HG03457 (cell line): ENCODE results near the gene SLC30A5.
"Not testable (repeated sequence)": the region's sequence is repeated elsewhere in the genome, so short reads cannot be mapped to it uniquely, and the experiment has no call there.

ENCODE experiments used
- ATAC-seq: cut with Tn5 transposase; IDR thresholded peaks from one replicate; pipeline ENCODE4 v1.9.1; 2021; ENCODE audit warnings: moderate number of reproducible peaks; ENCODE audit not compliant: unreplicated experiment

Gene SLC30A5

GRCh38 chr5:69103521-69103920 is 9.7 kb downstream of the SLC30A5 start:
- ATAC-seq = no peak

GRCh38 chr5:69105996-69106906 is 12.4 kb downstream of the SLC30A5 start:
- no peak for ATAC-seq

- ATAC-seq = not testable (repeated sequence)
Measured at GRCh38 chr5:69108367-69108766, 14.6 kb downstream of the SLC30A5 start.

GRCh38 chr5:69113851-69114250 is 20.0 kb downstream of the SLC30A5 start:
- no peak for ATAC-seq

- ATAC-seq = no peak
Measured at GRCh38 chr5:69115526-69115925, 21.7 kb downstream of the SLC30A5 start.

- ATAC-seq = no peak
Measured at GRCh38 chr5:69129413-69129812, 35.6 kb downstream of the SLC30A5 start.

GRCh38 chr5:69130241-69130640 is 36.4 kb downstream of the SLC30A5 start:
- ATAC-seq = no peak

GRCh38 chr5:69131304-69131703 is 37.5 kb downstream of the SLC30A5 start:
- no peak for ATAC-seq

GRCh38 chr5:69134126-69134525 is 40.3 kb downstream of the SLC30A5 start:
- ATAC-seq = no peak

GRCh38 chr5:69136293-69136692 is 42.5 kb downstream of the SLC30A5 start:
- peak; percentile 78 for ATAC-seq

- ATAC-seq = not testable (repeated sequence)
Measured at GRCh38 chr5:69137208-69137607, 43.4 kb downstream of the SLC30A5 start.

GRCh38 chr5:69137807-69138206 is 44.0 kb downstream of the SLC30A5 start:
- no peak for ATAC-seq

GRCh38 chr5:69138766-69139165 is 45.0 kb downstream of the SLC30A5 start:
- no peak for ATAC-seq

GRCh38 chr5:69140239-69140638 is 46.4 kb downstream of the SLC30A5 start:
- ATAC-seq = not testable (repeated sequence)

GRCh38 chr5:69140827-69141226 is 47.0 kb downstream of the SLC30A5 start:
- no peak for ATAC-seq

GRCh38 chr5:69148576-69148975 is 54.8 kb downstream of the SLC30A5 start:
- not testable (repeated sequence) for ATAC-seq

GRCh38 chr5:69148981-69149675 is 55.3 kb downstream of the SLC30A5 start:
- ATAC-seq = no peak

GRCh38 chr5:69149676-69150010 is 55.8 kb downstream of the SLC30A5 start:
- ATAC-seq = no peak

- no peak for ATAC-seq
Measured at GRCh38 chr5:69152731-69153130, 58.9 kb downstream of the SLC30A5 start.

- ATAC-seq = no peak
Measured at GRCh38 chr5:69156456-69156855, 62.6 kb downstream of the SLC30A5 start.

GRCh38 chr5:69158039-69158438 is 64.2 kb downstream of the SLC30A5 start:
- ATAC-seq = no peak

- ATAC-seq = no peak
Measured at GRCh38 chr5:69160651-69161050, 66.8 kb downstream of the SLC30A5 start.
